Measurements from ENCODE around the gene MAGI1.
"Not testable (repeated sequence)": the region's sequence is repeated elsewhere in the genome, so short reads cannot be mapped to it uniquely, and the experiment has no call there.

DNA sequence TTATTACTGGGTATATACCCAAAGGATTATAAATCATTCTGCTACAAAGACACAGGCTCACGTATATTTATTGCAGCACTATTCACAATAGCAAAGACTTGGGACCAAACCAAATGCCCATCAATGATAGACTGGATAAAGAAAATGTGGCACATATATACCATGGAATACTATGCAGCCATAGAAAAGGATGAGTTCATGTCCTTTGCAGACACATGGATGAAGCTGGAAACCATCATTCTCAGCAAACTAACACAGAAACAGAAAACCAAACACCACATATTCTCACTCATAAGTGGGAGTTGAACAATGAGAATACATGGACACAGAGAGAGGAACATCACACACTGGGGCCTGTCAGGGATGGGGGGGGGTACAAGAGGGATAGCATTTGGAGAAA, 495.3 kb downstream of the MAGI1 start:
- not testable (repeated sequence) for TF ChIP-seq ZC3H10 (CRISPR knock-in tag; IDR thresholded peaks at IDR 0.05); ESRRG (CRISPR knock-in tag; IDR thresholded peaks at IDR 0.05); OSR1 (CRISPR knock-in tag; IDR thresholded peaks at IDR 0.05); CSDC2 (CRISPR knock-in tag; IDR thresholded peaks at IDR 0.05); ARNTL (CRISPR knock-in tag; IDR thresholded peaks at IDR 0.05; ENCODE audit: borderline replicate concordance, low read depth); TOX (CRISPR knock-in tag; IDR thresholded peaks at IDR 0.05; ENCODE audit: borderline replicate concordance); ZFP3 (CRISPR knock-in tag; IDR thresholded peaks at IDR 0.05); ZFP30 (CRISPR knock-in tag; IDR thresholded peaks at IDR 0.05)
- TF ChIP-seq, protein P1, sequence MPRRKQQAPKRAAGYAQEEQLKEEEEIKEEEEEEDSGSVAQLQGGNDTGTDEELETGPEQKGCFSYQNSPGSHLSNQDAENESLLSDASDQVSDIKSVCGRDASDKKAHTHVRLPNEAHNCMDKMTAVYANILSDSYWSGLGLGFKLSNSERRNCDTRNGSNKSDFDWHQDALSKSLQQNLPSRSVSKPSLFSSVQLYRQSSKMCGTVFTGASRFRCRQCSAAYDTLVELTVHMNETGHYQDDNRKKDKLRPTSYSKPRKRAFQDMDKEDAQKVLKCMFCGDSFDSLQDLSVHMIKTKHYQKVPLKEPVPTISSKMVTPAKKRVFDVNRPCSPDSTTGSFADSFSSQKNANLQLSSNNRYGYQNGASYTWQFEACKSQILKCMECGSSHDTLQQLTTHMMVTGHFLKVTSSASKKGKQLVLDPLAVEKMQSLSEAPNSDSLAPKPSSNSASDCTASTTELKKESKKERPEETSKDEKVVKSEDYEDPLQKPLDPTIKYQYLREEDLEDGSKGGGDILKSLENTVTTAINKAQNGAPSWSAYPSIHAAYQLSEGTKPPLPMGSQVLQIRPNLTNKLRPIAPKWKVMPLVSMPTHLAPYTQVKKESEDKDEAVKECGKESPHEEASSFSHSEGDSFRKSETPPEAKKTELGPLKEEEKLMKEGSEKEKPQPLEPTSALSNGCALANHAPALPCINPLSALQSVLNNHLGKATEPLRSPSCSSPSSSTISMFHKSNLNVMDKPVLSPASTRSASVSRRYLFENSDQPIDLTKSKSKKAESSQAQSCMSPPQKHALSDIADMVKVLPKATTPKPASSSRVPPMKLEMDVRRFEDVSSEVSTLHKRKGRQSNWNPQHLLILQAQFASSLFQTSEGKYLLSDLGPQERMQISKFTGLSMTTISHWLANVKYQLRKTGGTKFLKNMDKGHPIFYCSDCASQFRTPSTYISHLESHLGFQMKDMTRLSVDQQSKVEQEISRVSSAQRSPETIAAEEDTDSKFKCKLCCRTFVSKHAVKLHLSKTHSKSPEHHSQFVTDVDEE (CRISPR knock-in tag; IDR thresholded peaks at IDR 0.05): not testable (repeated sequence)
- TF ChIP-seq, protein P2, sequence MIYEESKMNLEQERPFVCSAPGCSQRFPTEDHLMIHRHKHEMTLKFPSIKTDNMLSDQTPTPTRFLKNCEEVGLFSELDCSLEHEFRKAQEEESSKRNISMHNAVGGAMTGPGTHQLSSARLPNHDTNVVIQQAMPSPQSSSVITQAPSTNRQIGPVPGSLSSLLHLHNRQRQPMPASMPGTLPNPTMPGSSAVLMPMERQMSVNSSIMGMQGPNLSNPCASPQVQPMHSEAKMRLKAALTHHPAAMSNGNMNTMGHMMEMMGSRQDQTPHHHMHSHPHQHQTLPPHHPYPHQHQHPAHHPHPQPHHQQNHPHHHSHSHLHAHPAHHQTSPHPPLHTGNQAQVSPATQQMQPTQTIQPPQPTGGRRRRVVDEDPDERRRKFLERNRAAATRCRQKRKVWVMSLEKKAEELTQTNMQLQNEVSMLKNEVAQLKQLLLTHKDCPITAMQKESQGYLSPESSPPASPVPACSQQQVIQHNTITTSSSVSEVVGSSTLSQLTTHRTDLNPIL (CRISPR knock-in tag; IDR thresholded peaks at IDR 0.05; ENCODE audit: low read depth): not testable (repeated sequence)
